ENCODE data around the gene SPOP.

Gene SPOP

GRCh38 chr17:49707608-49708514 lies 30.0 kb upstream of the SPOP start, which contains the start of gene SLC35B1 (continued):
- TF ChIP-seq ATF2 (tag by site-specific recombination; IDR thresholded peaks at IDR 0.05; ENCODE audit: low read depth): peak; percentile 92
- peak; percentile 97 for TF ChIP-seq SP3 (tag by site-specific recombination; IDR thresholded peaks at IDR 0.05)
- no peak for TF ChIP-seq ZNF404 (tag by site-specific recombination; IDR thresholded peaks at IDR 0.05)
- peak; percentile 77 for TF ChIP-seq ZNF76 (tag by site-specific recombination; IDR thresholded peaks at IDR 0.05; ENCODE audit: borderline replicate concordance, low read depth)
- peak; percentile 64; the same call in 1 of the 2 replicates for TF ChIP-seq YY1 (tag by site-specific recombination; IDR thresholded peaks at IDR 0.05)
- TF ChIP-seq KLF10 (tag by site-specific recombination; IDR thresholded peaks at IDR 0.05): peak; percentile 99
- peak; percentile 77; the same call in 1 of the 2 replicates for TF ChIP-seq ZNF501 (tag by site-specific recombination; IDR thresholded peaks at IDR 0.05)
- peak; percentile 90 for TF ChIP-seq ZBTB17 (tag by site-specific recombination; IDR thresholded peaks at IDR 0.05)
- peak; percentile 95 for TF ChIP-seq ZBTB6 (tag by site-specific recombination; IDR thresholded peaks at IDR 0.05)
- TF ChIP-seq ZNF707 (tag by site-specific recombination; IDR thresholded peaks at IDR 0.05): no peak
- TF ChIP-seq YY2 (tag by site-specific recombination; IDR thresholded peaks at IDR 0.05): peak; percentile 66
- TF ChIP-seq ZEB2 (tag by site-specific recombination; IDR thresholded peaks at IDR 0.05): peak; percentile 86
- TF ChIP-seq PRDM6 (tag by site-specific recombination; IDR thresholded peaks at IDR 0.05): 0 out of 2 replicates have a peak, but pooled peaks have one; percentile 11
- peak; percentile 80 for TF ChIP-seq ZBTB48 (tag by site-specific recombination; IDR thresholded peaks at IDR 0.05)
- TF ChIP-seq HOXC10 (CRISPR knock-in tag; IDR thresholded peaks at IDR 0.05): no peak
- peak; percentile 66; the same call in 1 of the 2 replicates for TF ChIP-seq ZSCAN30 (tag by site-specific recombination; IDR thresholded peaks at IDR 0.05)
- peak; percentile 65 for TF ChIP-seq SETDB1 (IDR thresholded peaks at IDR 0.05; ENCODE audit: insufficient read length, low read length)
- TF ChIP-seq ZNF488 (tag by site-specific recombination; IDR thresholded peaks at IDR 0.05): no peak
- TF ChIP-seq ZNF121 (tag by site-specific recombination; IDR thresholded peaks at IDR 0.05): no peak
- no peak for TF ChIP-seq ZFP41 (tag by site-specific recombination; IDR thresholded peaks at IDR 0.05; ENCODE audit: borderline replicate concordance)
- TF ChIP-seq ZNF843 (tag by site-specific recombination; IDR thresholded peaks at IDR 0.05): peak; percentile 70
- peak; percentile 99 for TF ChIP-seq ZXDB (tag by site-specific recombination; IDR thresholded peaks at IDR 0.05)
- TF ChIP-seq ZFP69B (tag by site-specific recombination; IDR thresholded peaks at IDR 0.05): peak; percentile 86
- TF ChIP-seq GLIS1 (tag by site-specific recombination; IDR thresholded peaks at IDR 0.05): 0 out of 2 replicates have a peak, but pooled peaks have one; percentile 47
- no peak for TF ChIP-seq ZNF610 (tag by site-specific recombination; IDR thresholded peaks at IDR 0.05; ENCODE audit: borderline replicate concordance)
- TF ChIP-seq OVOL3 (tag by site-specific recombination; IDR thresholded peaks at IDR 0.05): no peak
- TF ChIP-seq ZNF114 (tag by site-specific recombination; IDR thresholded peaks at IDR 0.05): no peak
- TF ChIP-seq GLI4 (tag by site-specific recombination; IDR thresholded peaks at IDR 0.05): no peak
- TF ChIP-seq ZNF518A (tag by site-specific recombination; conservative IDR thresholded peaks at IDR 0.05; ENCODE audit: low read depth): peak; percentile 80
- no peak for TF ChIP-seq ZNF621 (tag by site-specific recombination; IDR thresholded peaks at IDR 0.05)
- peak; percentile 92 for TF ChIP-seq TRIM28 (IDR thresholded peaks at IDR 0.05; ENCODE audit: borderline replicate concordance, low read length)
